Esophagus (tissue), 2 donors: ENCODE data around the gene HLA-DQA1. TPM values are rescaled to one million over a fixed set of nuclear protein-coding genes. Genes with fewer than 3 reads are reported as not detected.
"Not testable (repeated sequence)": the region's sequence is repeated elsewhere in the genome, so short reads cannot be mapped to it uniquely, and the experiment has no call there.

Source experiments
- H3K27ac ChIP-seq, 2 donors: one replicate each; pipeline ENCODE4 v1.5.1; 2013; ENCODE audit warnings: low read depth in 2 of 2, mild to moderate bottlenecking in 2 of 2, inconsistent platforms in 1 of 2, low read length in 1 of 2, moderate library complexity in 1 of 2
- H3K27me3 ChIP-seq, 2 donors: one replicate each; pipeline ENCODE4 v1.6.1; 2013; ENCODE audit warnings: low read length in 2 of 2, control low read depth in 1 of 2, mild to moderate bottlenecking in 1 of 2; ENCODE audit not compliant: insufficient read depth in 2 of 2, control insufficient read depth in 1 of 2
- H3K36me3 ChIP-seq, 2 donors: one replicate each; pipeline ENCODE4 v1.6.1; 2013; ENCODE audit warnings: low read length in 1 of 2; ENCODE audit not compliant: control insufficient read depth in 2 of 2, insufficient read depth in 2 of 2
- H3K4me1 ChIP-seq, 2 donors: one replicate each; pipeline ENCODE4 v1.6.1; 2013; ENCODE audit warnings: low read length in 1 of 2; ENCODE audit not compliant: control insufficient read depth in 2 of 2, insufficient read depth in 2 of 2
- H3K4me3 ChIP-seq, 2 donors: one replicate each; pipeline ENCODE4 v1.5.1; 2013; ENCODE audit warnings: low read length in 2 of 2, mild to moderate bottlenecking in 2 of 2, low read depth in 1 of 2, moderate library complexity in 1 of 2
- H3K9me3 ChIP-seq, 2 donors: one replicate each; pipeline ENCODE4 v1.6.1; 2013; ENCODE audit warnings: mild to moderate bottlenecking in 2 of 2, low read depth in 1 of 2, low read length in 1 of 2, moderate library complexity in 1 of 2; ENCODE audit not compliant: control insufficient read depth in 2 of 2, insufficient read depth in 1 of 2
- WGBS, 2 donors: extraction: QIAGEN DNeasy Blood & Tissue Kit; methylation state at CpG; one replicate each; pipeline ENCODE4 v1.1.7; 2013; 5-methylcytosine and 5-hydroxymethylcytosine counted together
- polyA plus RNA-seq, 2 donors: library from polyadenylated mRNA; stranded (reverse); fragments of 200-250 nt; gene quantifications; one replicate each; pipeline ENCODE4 v1.2.3, GENCODE V29; 2013
- donor health status: healthy with polysubstance abuse.
- donor health status: Bipolar disorder and iron deficiency.

HLA-DQA1 gene
- polyA plus RNA-seq: 10 to 100 TPM in 1 of 2 donors, 1 to 10 TPM in 1; 2.8 to 42.9 TPM

DNA sequence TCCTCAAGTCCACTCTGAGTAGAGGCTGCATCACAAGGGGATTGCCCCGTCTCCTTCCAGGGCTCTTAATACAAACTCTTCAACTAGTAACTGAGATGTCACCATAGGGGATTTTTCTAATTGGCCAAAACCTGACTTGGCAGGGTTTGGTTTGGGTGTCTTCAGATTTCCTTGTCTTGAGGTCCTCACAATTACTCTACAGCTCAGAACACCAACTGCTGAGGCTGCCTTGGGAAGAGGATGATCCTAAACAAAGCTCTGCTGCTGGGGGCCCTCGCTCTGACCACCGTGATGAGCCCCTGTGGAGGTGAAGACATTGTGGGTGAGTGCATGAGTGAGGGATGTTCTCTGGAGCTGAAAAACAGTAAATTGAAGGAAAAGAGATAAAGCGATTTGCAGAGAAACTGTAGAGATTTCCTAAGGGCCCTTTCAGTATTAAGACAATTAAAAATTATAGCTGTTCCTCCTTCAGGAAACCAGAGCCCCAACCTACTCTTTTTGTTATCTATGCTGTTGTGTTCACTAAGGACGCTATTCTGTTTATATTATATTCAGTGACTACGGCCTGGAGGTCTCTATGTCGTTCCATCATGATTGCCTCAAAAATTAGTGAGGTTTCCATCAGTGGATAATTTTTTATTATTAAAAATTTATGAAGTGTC is at the start of gene HLA-DQA1:
Gene HLA-DQA1 (plus strand): TSS at position 188 of the 662 bp plus-strand sequence. CDS start 53 bp downstream, at position 241.
- H3K4me1 ChIP-seq: no peaks in the 10 kb centered on the region
- no peaks in the 10 kb centered on the region for H3K36me3 ChIP-seq
- no peak within 1 kb of the TSS for H3K4me3 ChIP-seq
- peaks cover 0 to 2% of the 10 kb centered on the region in 2 donors for H3K27me3 ChIP-seq
- no peak within 1 kb of the TSS for H3K27ac ChIP-seq
- H3K9me3 ChIP-seq: no peaks in the 10 kb centered on the region
- 47 to 55% methylated on average over 7 of the region's 7 CpGs for whole genome bisulfite sequencing, 2 donors

DNA sequence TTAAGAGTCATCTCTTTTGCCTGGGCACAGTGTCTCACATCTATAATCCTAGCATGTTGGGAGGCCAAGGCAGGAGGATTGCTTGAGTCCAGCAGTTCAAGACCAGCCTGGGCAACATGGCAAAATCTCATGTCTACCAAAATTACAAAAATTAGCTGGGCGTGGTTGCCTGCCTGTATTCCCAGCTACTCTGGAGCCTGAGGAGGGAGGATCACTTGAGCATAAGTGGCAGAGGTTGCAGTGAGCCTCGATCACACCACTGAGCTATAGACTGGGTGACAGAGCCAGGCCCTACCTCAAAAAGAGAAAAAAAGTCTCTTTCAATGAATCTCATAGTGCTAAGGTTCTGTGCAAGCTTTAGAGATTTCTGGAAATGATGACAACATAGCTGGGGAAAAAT is 49.0 kb upstream of the HLA-DQA1 start:
- 81 to 87% methylated on average over 2 of the region's 2 CpGs for WGBS, 2 donors
- H3K9me3 ChIP-seq: no peaks in the 10 kb centered on the region
- H3K36me3 ChIP-seq: no peaks in the 10 kb centered on the region
- no peak overlapping the region for H3K27ac ChIP-seq
- no peaks in the 10 kb centered on the region for H3K4me1 ChIP-seq
- H3K4me3 ChIP-seq: no peak overlapping the region
- H3K27me3 ChIP-seq: no peaks in the 10 kb centered on the region

DNA sequence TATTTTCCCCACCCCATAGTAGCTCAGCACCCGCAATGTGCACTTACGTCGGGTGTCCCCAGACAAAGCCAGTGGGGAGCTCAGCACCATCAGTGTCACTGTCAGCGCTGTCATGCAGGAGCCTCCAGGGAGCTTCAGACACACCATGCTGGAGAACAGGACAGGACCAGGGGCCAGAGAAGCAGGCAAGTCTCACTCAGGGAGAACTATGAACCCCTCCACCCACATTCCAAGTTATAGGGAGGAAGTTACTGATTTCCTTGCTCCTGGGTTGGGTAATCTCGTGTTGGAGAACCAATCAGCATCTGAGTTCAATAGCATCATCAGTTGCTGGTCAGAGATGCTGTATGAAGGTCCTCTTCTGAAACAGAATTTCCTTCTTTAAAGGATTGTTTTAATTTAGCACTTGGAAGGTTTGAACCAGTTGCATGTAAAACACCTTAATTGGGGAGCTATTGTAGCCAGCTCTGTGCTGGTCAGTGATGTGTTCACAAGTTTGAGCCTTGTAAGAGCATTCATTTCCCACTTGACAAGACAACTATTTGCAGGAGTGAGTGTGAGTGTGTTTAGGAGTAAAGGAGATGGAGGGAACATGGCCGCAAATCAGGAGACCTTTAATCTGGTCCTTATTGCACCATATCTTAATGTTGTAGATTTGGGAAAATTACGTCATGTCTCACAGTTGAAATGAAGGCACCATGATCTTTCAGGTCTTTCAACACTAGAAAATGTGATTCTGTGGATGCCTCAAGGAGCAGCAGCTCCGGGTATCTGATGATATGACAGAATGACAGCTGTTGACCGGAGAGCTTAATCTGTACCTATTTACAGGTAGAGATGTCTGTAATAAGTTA is 47.4 kb upstream of the HLA-DQA1 start, which contains the start of gene HLA-DRB1:
Gene HLA-DRB1 (minus strand): TSS at position 253 of the 854 bp plus-strand sequence. CDS start 106 bp downstream, at position 147.
- Histone ChIP-seq H3K36me3 (no peaks in the 10 kb centered on the region), H3K9me3 (no peaks in the 10 kb centered on the region), H3K27ac (no peak within 1 kb of the TSS), H3K4me1 (no peaks in the 10 kb centered on the region), H3K27me3 (no peaks in the 10 kb centered on the region), H3K4me3 (no peak within 1 kb of the TSS)
- 18 to 31% methylated on average over 9 of the region's 9 CpGs for WGBS, 2 donors

DNA sequence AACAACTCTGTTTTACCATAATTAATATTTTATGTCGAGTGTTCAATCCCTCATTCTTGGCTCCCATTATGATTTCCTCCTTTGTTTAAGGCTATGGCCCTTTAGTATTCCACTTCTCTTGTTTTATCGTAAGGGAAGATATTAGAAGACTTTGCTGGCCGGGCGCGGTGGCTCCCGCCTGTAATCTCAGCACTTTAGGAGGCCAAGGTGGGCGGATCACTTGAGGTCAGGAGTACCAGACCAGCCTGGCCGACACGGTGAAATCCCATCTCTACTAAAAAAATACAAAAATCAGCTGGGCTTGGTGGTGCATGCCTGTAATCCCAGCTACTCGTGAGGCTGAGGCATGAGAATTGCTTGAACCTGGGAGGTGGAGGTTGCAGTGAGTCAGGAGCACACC is 46.5 kb upstream of the HLA-DQA1 start:
- WGBS, 2 donors: 67% methylated on average over 3 of the region's 10 CpGs; no CpG with 5 or more reads in 1 of the 2 donors
- H3K9me3 ChIP-seq, H3K27me3 ChIP-seq, H3K36me3 ChIP-seq, H3K4me3 ChIP-seq, H3K4me1 ChIP-seq, H3K27ac ChIP-seq: not testable (repeated sequence)

DNA sequence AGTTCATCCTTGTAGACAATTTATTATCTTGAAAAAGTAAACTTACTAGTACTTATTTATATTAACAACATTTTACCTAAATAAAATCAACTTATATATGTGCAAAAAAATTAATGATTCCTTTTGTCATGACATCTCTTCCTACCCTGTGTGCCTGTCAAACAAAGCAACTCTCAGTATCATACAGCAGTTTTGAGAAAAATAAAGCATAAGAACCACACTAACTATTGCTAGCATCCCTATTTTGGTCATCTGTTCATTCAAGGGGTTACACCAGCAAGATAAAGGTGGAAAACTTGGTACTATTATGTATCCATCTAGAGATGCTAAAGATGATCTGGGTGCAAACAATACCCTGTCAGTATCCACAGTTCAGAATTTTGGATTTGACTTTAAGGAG is 40.2 kb upstream of the HLA-DQA1 start:
- Histone ChIP-seq H3K9me3 (no peaks in the 10 kb centered on the region), H3K27me3 (no peaks in the 10 kb centered on the region), H3K27ac (no peak overlapping the region), H3K4me1 (no peaks in the 10 kb centered on the region), H3K36me3 (no peaks in the 10 kb centered on the region), H3K4me3 (no peak overlapping the region)

DNA sequence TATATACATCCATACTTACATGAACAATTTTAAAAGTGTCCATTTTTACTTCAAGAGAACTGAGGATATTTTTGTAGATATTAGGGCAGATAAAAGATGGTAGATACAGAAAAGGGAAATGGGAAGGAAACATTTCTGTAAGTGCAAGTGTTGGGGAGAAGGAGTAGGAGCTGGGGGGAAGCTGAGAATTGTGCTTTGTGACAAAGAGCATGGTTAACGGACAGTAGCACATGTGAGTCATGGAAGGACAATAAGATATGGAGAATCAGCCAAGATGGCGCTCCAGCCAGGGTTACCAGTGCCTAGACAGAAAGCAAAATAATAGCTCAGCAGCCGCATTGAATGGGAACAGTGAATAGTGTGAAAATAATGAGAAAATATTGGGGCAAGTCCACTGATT is 34.8 kb upstream of the HLA-DQA1 start:
- Histone ChIP-seq H3K4me3 (no peak overlapping the region), H3K4me1 (no peaks in the 10 kb centered on the region), H3K36me3 (no peaks in the 10 kb centered on the region), H3K9me3 (no peaks in the 10 kb centered on the region), H3K27me3 (no peaks in the 10 kb centered on the region), H3K27ac (no peak overlapping the region)
- 63% methylated on average over 3 of the region's 3 CpGs for WGBS, 2 donors

DNA sequence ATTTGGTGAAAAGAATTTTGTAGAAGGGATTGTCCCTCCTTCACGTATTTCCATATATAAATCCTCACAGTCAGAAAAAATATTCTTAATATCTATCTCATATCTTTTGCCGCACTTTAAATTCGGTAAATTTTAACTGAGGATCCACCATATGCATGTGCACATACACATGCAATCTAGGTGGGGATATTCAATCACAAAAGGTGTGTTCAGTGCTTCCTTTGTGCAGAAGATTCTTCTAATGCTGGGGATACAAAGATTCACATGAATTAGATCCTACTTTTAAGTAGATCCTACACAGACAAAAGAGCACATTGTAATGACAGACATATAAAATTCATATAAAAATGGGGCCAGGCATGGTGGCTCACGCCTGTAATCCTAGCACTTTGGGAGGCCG is 34.0 kb upstream of the HLA-DQA1 start:
- Histone ChIP-seq H3K4me1 (no peaks in the 10 kb centered on the region), H3K4me3 (no peak overlapping the region), H3K36me3 (no peaks in the 10 kb centered on the region), H3K27me3 (no peaks in the 10 kb centered on the region), H3K9me3 (no peaks in the 10 kb centered on the region), H3K27ac (no peak overlapping the region)
- WGBS, 2 donors: 66 to 68% methylated on average over 3 of the region's 5 CpGs

DNA sequence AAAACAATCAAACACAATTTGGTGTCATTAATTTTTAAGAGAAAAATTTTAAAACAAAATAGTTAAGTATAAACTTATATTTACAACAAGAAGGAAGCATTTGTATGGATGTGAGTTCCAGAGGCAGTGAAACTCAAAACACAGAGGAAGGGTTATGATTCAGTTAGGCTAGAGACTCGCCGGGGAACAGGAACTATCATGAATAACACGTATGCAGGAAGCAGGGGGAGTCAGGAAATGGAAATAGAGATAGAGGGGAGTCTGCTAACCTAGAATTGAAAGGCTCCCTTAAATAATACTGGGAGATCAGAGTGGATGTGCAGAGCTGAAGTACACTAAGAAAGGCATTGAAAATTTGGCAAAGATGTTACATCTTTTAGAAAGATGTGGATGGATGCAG is 33.3 kb upstream of the HLA-DQA1 start:
- H3K4me1 ChIP-seq: no peaks in the 10 kb centered on the region
- H3K9me3 ChIP-seq: no peaks in the 10 kb centered on the region
- no peaks in the 10 kb centered on the region for H3K27me3 ChIP-seq
- H3K36me3 ChIP-seq: no peaks in the 10 kb centered on the region
- H3K27ac ChIP-seq: no peak overlapping the region
- WGBS, 2 donors: 17 to 28% methylated on average over 3 of the region's 3 CpGs
- no peak overlapping the region for H3K4me3 ChIP-seq

DNA sequence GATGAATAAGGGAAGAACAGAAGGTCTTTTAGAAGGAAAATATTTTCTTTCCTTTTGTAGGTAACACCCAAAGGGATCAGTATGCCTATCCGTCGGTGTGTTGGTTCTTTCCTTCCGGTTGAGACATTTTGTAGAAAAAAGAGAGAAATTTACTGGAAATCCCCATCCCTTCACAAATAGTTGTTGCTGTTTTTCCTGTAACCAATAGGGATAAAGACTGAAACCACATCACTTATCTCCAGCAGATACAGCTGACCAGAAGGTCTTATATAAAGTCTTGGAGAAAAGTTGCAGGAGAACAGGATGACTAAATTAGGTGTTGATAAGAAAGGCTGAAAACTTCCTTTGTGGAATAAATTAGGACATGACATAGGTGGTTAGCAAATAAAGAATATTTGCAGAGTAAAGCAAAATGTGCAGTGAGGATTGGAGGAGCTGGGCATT is 32.8 kb upstream of the HLA-DQA1 start:
- Histone ChIP-seq H3K4me3 (no peak overlapping the region), H3K4me1 (no peaks in the 10 kb centered on the region), H3K27me3 (no peaks in the 10 kb centered on the region), H3K36me3 (no peaks in the 10 kb centered on the region), H3K27ac (no peak overlapping the region), H3K9me3 (no peaks in the 10 kb centered on the region)
- WGBS, 2 donors: 1 to 9% methylated on average over 3 of the region's 3 CpGs
